Activated CD4-positive, alpha-beta T cell treated with anti-CD3 and anti-CD28 coated beads, Interleukin-2, amount 10 ng/mL, durations not matched to agents 24 days and 14 days (primary cell): ENCODE measurements around the gene FKBP1B. TPM values are rescaled to one million over a fixed set of nuclear protein-coding genes. Genes with fewer than 3 reads are reported as not detected.

Experiments used
- DNase-seq: peaks from one replicate; pipeline ENCODE4 v3.0.0; 2022
- H3K27ac Mint-ChIP-seq: one replicate; pipeline ENCODE4 v1.8.0; 2022; ENCODE audit warnings: mild to moderate bottlenecking, mixed read lengths
- H3K27me3 Mint-ChIP-seq: one replicate; pipeline ENCODE4 v1.8.0; 2022; ENCODE audit warnings: mixed read lengths
- H3K36me3 Mint-ChIP-seq: one replicate; pipeline ENCODE4 v1.8.0; 2022; ENCODE audit warnings: low read depth, mild to moderate bottlenecking, mixed read lengths
- H3K4me1 Mint-ChIP-seq: one replicate; pipeline ENCODE4 v1.8.0; 2021; ENCODE audit warnings: mixed read lengths
- H3K4me3 Mint-ChIP-seq: one replicate; pipeline ENCODE4 v1.8.0; 2022; ENCODE audit warnings: mild to moderate bottlenecking, moderate library complexity, mixed read lengths
- H3K9me3 Mint-ChIP-seq: one replicate; pipeline ENCODE4 v1.8.0; 2021; ENCODE audit warnings: mixed read lengths
- intact Hi-C: fragments of 100-400 bp; cut with micrococcal nuclease; formaldehyde crosslinking; loops from one replicate; pipeline ENCODE4 v1.15.1; 2023
- total RNA-seq: library from RNA; stranded (reverse); gene quantifications from 2 replicates; pipeline ENCODE4 v1.2.3, GENCODE V29; 2022

The FKBP1B gene
- total RNA-seq, 1 donor from 2014 or later: 0.51 TPM

- H3K4me1 Mint-ChIP-seq: no peaks in the 10 kb centered on the region
- H3K9me3 Mint-ChIP-seq: peaks cover 27% of the 10 kb centered on the region
- no peak overlapping the region for H3K4me3 Mint-ChIP-seq
- intact Hi-C loops: no loop called here
- peaks cover 6% of the 10 kb centered on the region for H3K27me3 Mint-ChIP-seq
- no peak for DNase-seq
- H3K36me3 Mint-ChIP-seq: no peaks in the 10 kb centered on the region
- H3K27ac Mint-ChIP-seq: no peak overlapping the region
Observed at GRCh38 chr2:24110660-24111303, 61.2 kb downstream of the FKBP1B start.

GRCh38 chr2:24111407-24111901 is 61.9 kb downstream of the FKBP1B start:
- no peak overlapping the region for H3K27ac Mint-ChIP-seq

More at GRCh38 chr2:24111407-24111901, 61.9 kb downstream of the FKBP1B start:
- H3K27me3 Mint-ChIP-seq: peaks cover 6% of the 10 kb centered on the region
- peaks cover 24% of the 10 kb centered on the region for H3K9me3 Mint-ChIP-seq
- H3K4me1 Mint-ChIP-seq: no peaks in the 10 kb centered on the region
- H3K36me3 Mint-ChIP-seq: no peaks in the 10 kb centered on the region
- no peak overlapping the region for H3K4me3 Mint-ChIP-seq
- no peak for DNase-seq
- intact Hi-C loops: no loop called here

Other genes starting within 250 kb of the FKBP1B start
- 23.9 and 24.3 TPM in 2 replicates for gene ATAD2B, start 122.6 kb upstream of the FKBP1B start, total RNA-seq
- 11.5 and 13.1 TPM in 2 replicates for gene UBXN2A, start 109.3 kb upstream of the FKBP1B start, total RNA-seq
- 0.14 TPM in 1 of 2 replicates, not detected in the other for gene MFSD2B, start 39.7 kb upstream of the FKBP1B start, total RNA-seq
- 22.9 and 25.0 TPM in 2 replicates for gene WDCP, start 2.4 kb upstream of the FKBP1B start, total RNA-seq
- 143 and 154 TPM in 2 replicates for gene SF3B6, start 26.6 kb downstream of the FKBP1B start, total RNA-seq
- gene TP53I3, start 35.1 kb downstream of the FKBP1B start, total RNA-seq: 1.2 and 2.0 TPM in 2 replicates
- 0.47 TPM in 1 of 2 replicates, not detected in the other for gene PFN4, start 73.6 kb downstream of the FKBP1B start, total RNA-seq
- 3.2 and 4.7 TPM in 2 replicates for gene FAM228B, start 73.7 kb downstream of the FKBP1B start, total RNA-seq
- gene FAM228A, start 125.3 kb downstream of the FKBP1B start, total RNA-seq: not detected in 2 replicates